Pancreas (tissue), 10 donors: Measurements from ENCODE around the gene ANO8. TPM values are rescaled to one million over a fixed set of nuclear protein-coding genes. Genes with fewer than 3 reads are reported as not detected.

Experiments
- ATAC-seq, 4 donors: fragments of 200-7000 bp; cut with Tn5 transposase; one replicate each; pipeline versions ENCODE4 v1.8.0 to v1.9.1; 2020; ENCODE audit warnings: mild to moderate bottlenecking in 4 of 4, moderate library complexity in 4 of 4
- DNase-seq, 6 donors: peaks; one replicate each; pipeline ENCODE4 v3.0.0-alpha.2; 2020
- FAIRE-seq: peaks from 2 replicates; lab custom pipeline; 2012; peaks lifted over from hg19 to GRCh38; lab: Jason Lieb, UNC
- H3K27ac ChIP-seq, 4 donors: fragments of 200-600 bp; sonication (generic); 1 replicate in 3 of 4; 2 replicates in 1 of 4; pipeline versions ENCODE4 v1.5.0 to v1.8.0; 2020
- H3K27me3 ChIP-seq, 4 donors: fragments of 200-600 bp; one replicate each; pipeline ENCODE4 v1.8.0; 2021
- H3K36me3 ChIP-seq, 3 donors: fragments of 200-600 bp; sonication (generic) in 1 of 3; one replicate each; pipeline versions ENCODE4 v1.5.0 to v1.8.0; 2020 to 2021
- H3K4me1 ChIP-seq, 3 donors: fragments of 200-600 bp; one replicate each; pipeline ENCODE4 v1.8.0; 2021
- H3K4me3 ChIP-seq, 4 donors: fragments of 200-600 bp; sonication (generic) in 2 of 4; one replicate each; pipeline versions ENCODE4 v1.5.0 to v1.8.0; 2020 to 2021
- H3K9me3 ChIP-seq, 4 donors: fragments of 200-600 bp; one replicate each; pipeline ENCODE4 v1.8.0; 2021
- WGBS, 2 donors: extraction: QIAGEN DNeasy Blood & Tissue Kit; methylation state at CpG; one replicate each; pipeline ENCODE4 v1.1.7; 2013; 5-methylcytosine and 5-hydroxymethylcytosine counted together
- intact Hi-C, 3 donors: fragments of 100-400 bp; cut with DNase I; formaldehyde crosslinking; loops; one replicate each; pipeline versions ENCODE4 v1.11.1 to v1.14.2; 2022
- polyA plus RNA-seq, 2 donors: library from polyadenylated mRNA; stranded (reverse); fragments of 200-250 nt; gene quantifications; one replicate each; pipeline ENCODE4 v1.2.3, GENCODE V29; 2013
- total RNA-seq, 6 donors: library from RNA; stranded (reverse); fragmentation: NEBNext Ultra II Directional in 4 of 6; extraction: Animal tissue kit (Norgen Biotek cat#: 25700) in 4 of 6; gene quantifications; one replicate each; pipeline versions ENCODE4 v1.2.1 to v1.2.4, GENCODE V29; 2021 to 2023
- TF ChIP-seq, protein P1 (sequence below), 4 donors: fragments of 200-600 bp; sonication (generic) in 3 of 4; IDR thresholded peaks; one replicate each; pipeline versions ENCODE4 v1.5.0 to v1.8.0; 2021; ENCODE audit warnings: antibody characterized with exemption in 4 of 4
- donor health status: healthy with polysubstance abuse.
- donor health status: DM: no; HTN: no; CAD: no; lungs with moderate emphysema.
- donor health status: DM: no; HTN: no; CAD: no.
- donor health status: control.
- donor health status: control.
- donor health status: Bipolar disorder and iron deficiency.
- donor health status: DM: yes; HTN: yes; CAD: no.
- donor health status: DM: no; HTN: no; CAD: no.
- donor health status: DM: no; HTN: no; CAD: no.
- donor health status: DM: yes; HTN: yes; CAD: no.

ANO8 gene
- total and polyA plus RNA-seq, 8 donors, result 4.9 to 19.0 (median 6.3) TPM

DNA sequence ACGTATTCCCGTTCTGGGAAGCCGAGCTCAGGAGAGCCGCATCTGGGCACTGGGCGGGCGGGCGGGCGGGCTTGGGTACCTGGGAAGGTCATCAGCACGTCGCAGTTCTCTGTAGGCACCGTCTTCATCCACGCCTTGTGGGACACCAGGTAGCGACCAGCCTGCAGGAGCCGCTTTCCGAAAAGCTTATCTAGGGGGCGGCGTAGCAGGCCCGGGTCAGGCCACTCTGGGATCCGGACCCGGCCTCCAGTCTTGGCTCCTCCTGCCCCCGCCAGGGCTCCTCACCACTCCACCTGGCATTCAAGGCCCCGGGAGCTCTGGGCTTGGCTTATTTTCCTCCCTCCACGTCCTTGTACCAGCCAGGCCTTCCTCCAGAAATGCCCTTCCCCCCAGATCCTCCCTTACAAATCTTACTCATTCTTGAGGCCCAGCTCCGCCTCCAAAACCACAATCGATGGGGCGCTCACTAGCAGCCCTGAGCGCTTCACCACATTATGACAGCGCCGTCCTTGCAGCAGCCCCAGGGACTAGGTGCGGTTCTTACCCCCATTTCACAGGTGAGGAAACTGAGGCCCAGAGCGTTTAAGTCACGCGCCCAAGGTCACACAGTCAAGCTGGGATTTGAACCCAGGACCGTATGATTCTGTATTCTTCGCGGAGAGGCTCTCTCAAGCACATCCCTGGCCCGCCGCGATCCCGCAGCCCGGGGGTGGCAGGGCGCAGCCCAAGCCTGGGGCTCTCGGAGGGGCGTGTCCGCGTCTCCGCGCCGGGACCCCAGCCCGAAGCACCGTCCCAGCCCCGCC lies 843 bp downstream of the ANO8 start:
- TF ChIP-seq, protein P1, sequence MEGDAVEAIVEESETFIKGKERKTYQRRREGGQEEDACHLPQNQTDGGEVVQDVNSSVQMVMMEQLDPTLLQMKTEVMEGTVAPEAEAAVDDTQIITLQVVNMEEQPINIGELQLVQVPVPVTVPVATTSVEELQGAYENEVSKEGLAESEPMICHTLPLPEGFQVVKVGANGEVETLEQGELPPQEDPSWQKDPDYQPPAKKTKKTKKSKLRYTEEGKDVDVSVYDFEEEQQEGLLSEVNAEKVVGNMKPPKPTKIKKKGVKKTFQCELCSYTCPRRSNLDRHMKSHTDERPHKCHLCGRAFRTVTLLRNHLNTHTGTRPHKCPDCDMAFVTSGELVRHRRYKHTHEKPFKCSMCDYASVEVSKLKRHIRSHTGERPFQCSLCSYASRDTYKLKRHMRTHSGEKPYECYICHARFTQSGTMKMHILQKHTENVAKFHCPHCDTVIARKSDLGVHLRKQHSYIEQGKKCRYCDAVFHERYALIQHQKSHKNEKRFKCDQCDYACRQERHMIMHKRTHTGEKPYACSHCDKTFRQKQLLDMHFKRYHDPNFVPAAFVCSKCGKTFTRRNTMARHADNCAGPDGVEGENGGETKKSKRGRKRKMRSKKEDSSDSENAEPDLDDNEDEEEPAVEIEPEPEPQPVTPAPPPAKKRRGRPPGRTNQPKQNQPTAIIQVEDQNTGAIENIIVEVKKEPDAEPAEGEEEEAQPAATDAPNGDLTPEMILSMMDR (IDR thresholded peaks at IDR 0.05), result no peak
- H3K27ac ChIP-seq, result peak overlapping the region in 1 of 4 donors; percentile 54
- WGBS, 2 donors, result 40 to 51% methylated on average over 43 to 52 of the region's 52 CpGs
- FAIRE-seq (no peak), DNase-seq (peak in 2 of 6 donors; percentile 41 to 52), ATAC-seq (no peak)
- intact Hi-C loops, result no loop called here
- no peaks in the 10 kb centered on the region for H3K9me3 ChIP-seq
- H3K4me3 ChIP-seq, result peak overlapping the region; percentile 75 to 85 (median 78)
- H3K27me3 ChIP-seq, result no peaks in the 10 kb centered on the region
- peaks cover 0 to 19% (median 16%) of the 10 kb centered on the region in 3 donors for H3K4me1 ChIP-seq
- H3K36me3 ChIP-seq, result no peaks in the 10 kb centered on the region

DNA sequence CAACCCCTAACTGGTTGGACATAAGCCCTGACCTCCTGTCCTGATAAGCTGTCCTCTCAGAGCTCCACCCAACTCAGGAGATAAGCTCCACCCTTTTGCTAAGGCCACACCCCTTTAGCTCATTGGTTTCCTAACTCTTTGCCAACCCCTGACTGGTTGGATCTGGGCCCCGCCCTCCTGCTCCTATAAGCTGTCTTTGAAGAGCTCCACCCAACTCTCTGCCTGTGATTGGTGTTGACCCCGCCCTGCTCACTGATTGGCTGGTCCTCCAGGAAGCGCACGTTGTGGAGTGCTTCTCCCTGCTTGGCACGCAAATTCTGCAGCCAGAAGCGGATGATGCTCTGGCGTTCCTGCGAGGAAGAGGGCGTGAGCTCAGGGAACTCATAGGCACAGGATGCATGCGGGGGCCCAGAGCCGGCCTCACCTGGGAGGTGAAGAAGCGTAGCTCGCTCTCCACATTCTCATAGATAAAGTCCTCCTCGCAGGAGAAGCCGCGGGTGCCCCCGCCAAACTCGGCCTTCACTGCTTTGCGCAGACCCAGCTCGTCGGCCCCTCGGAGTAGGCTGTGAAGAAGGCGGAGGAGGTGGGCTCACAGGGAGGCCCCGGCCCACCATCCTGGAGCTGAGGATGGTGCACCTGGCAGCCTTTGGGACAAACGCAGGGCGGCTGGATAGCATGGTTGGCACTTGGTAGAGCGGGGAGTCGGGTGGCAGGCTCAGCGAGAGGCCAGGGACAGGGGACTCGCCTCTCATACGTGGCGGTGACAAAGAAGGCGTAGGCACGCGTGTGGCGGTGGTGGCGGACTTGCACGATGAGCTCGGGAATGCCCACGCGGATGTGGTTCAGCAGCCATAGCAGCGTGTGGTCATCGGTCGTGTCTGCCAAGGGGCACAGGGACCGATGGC lies 1.7 kb downstream of the ANO8 start:
- Histone ChIP-seq H3K27me3 (no peaks in the 10 kb centered on the region), H3K4me3 (no peak overlapping the region), H3K4me1 (peaks cover 0 to 14% (median 12%) of the 10 kb centered on the region in 3 donors), H3K27ac (no peak overlapping the region), H3K9me3 (no peaks in the 10 kb centered on the region), H3K36me3 (no peaks in the 10 kb centered on the region)
- peak in 1 of 6 donors; percentile 83 for DNase-seq
- TF ChIP-seq, protein P1 (IDR thresholded peaks at IDR 0.05), result no peak
- FAIRE-seq, result no peak
- WGBS, 2 donors, result 94 to 96% methylated on average over 45 of the region's 45 CpGs
- intact Hi-C loops, result no loop called here
- ATAC-seq, result no peak

DNA sequence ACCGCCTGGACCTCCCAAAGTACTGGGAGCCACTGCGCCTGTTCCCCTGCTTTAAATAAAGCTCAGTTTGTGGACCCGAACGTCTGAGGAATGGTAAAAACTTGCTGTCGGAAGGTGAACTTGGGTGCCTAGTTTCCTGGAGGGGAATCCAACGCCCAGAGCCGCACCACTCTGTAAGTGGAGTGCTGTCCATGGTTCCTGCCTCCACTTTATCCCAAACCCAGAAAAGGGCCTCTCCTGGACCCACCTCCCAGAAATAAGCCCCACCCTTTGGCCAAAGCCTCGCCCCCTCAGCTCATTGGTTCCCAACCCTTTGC lies 2.3 kb downstream of the ANO8 start:
- no peak for ATAC-seq
- FAIRE-seq, result no peak

DNA sequence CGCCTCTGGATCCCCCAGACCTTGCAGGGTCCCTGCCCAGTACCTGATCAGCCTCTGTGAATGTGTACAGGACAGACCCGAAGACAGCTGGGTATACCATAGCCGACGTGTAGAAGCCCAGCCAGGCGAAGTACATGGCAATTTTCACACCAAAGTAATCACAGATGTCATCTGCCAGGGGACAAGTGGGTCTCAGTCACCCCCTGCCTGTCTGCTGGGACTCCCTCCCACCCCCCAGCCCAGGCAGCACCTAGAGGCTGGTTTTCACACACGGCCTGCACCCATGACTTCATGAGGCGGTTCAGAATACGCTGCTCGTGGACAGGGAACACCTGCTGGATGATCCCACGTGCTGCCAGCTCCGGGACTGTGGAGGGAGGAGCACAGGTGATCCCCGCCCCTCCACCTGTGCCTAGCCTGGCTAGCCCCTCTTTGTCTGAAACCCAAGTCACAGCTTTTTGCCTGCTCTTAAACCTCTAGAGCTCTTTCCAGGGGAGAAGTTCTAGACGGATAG lies 3.6 kb downstream of the ANO8 start:
- intact Hi-C loops, result no loop called here
- 75 to 76% methylated on average over 13 of the region's 13 CpGs for whole genome bisulfite sequencing, 2 donors
- no peak overlapping the region for H3K4me3 ChIP-seq
- H3K4me1 ChIP-seq, result peaks cover 0 to 12% (median 11%) of the 10 kb centered on the region in 3 donors
- no peak for DNase-seq
- no peak for FAIRE-seq
- ATAC-seq, result no peak
- no peaks in the 10 kb centered on the region for H3K27me3 ChIP-seq
- H3K36me3 ChIP-seq, result no peaks in the 10 kb centered on the region
- no peak overlapping the region for H3K27ac ChIP-seq
- no peaks in the 10 kb centered on the region for H3K9me3 ChIP-seq
- TF ChIP-seq, protein P1 (IDR thresholded peaks at IDR 0.05), result no peak

More for the DNA sequence above, 2.3 kb downstream of the ANO8 start:
- Histone ChIP-seq H3K27me3 (no peaks in the 10 kb centered on the region), H3K4me3 (no peak overlapping the region), H3K36me3 (no peaks in the 10 kb centered on the region), H3K4me1 (peaks cover 0 to 14% (median 12%) of the 10 kb centered on the region in 3 donors), H3K9me3 (no peaks in the 10 kb centered on the region), H3K27ac (no peak overlapping the region)
- 91 to 93% methylated on average over 8 of the region's 8 CpGs for WGBS, 2 donors
- DNase-seq, result no peak
- intact Hi-C loops, result no loop called here
- TF ChIP-seq, protein P1 (IDR thresholded peaks at IDR 0.05), result no peak
